Measurements from ENCODE around the gene MAP3K10. TPM values are rescaled to one million over a fixed set of nuclear protein-coding genes. Genes with fewer than 3 reads are reported as not detected.

Gene MAP3K10
- total and polyA plus RNA-seq, 2 of the 13 experiments (the other 11 are each of a cell fraction or from before 2014, with no cell fraction given) = 3.4 to 5.0 TPM

GRCh38 chr19:40231544-40232424, 40.6 kb downstream of the MAP3K10 start (continued):
- TF ChIP-seq ELF3 (CRISPR knock-in tag; IDR thresholded peaks at IDR 0.05) (peak; percentile 79), ZNF292 (CRISPR knock-in tag; IDR thresholded peaks at IDR 0.05; ENCODE audit: borderline replicate concordance, low read depth) (peak; percentile 68; the same call in 1 of the 2 replicates), ZNF766 (CRISPR knock-in tag; IDR thresholded peaks at IDR 0.05; ENCODE audit: borderline replicate concordance) (no peak; the same call in 1 of the 2 replicates), REPIN1 (CRISPR knock-in tag; IDR thresholded peaks at IDR 0.05; ENCODE audit: borderline replicate concordance, low read depth) (peak; percentile 91), NFRKB (IDR thresholded peaks at IDR 0.05) (no peak), PHF8 (CRISPR knock-in tag; IDR thresholded peaks at IDR 0.05) (peak; percentile 63), ZNF326 (CRISPR knock-in tag; IDR thresholded peaks at IDR 0.05; ENCODE audit: borderline replicate concordance) (peak; percentile 80; the same call in 1 of the 2 replicates), MEIS2 (CRISPR knock-in tag; IDR thresholded peaks at IDR 0.05) (no peak), NCOA5 (CRISPR knock-in tag; IDR thresholded peaks at IDR 0.05) (no peak), STAT6 (CRISPR knock-in tag; IDR thresholded peaks at IDR 0.05; ENCODE audit: borderline replicate concordance) (peak; percentile 20; the same call in 1 of the 2 replicates)
- TF ChIP-seq, protein P1, sequence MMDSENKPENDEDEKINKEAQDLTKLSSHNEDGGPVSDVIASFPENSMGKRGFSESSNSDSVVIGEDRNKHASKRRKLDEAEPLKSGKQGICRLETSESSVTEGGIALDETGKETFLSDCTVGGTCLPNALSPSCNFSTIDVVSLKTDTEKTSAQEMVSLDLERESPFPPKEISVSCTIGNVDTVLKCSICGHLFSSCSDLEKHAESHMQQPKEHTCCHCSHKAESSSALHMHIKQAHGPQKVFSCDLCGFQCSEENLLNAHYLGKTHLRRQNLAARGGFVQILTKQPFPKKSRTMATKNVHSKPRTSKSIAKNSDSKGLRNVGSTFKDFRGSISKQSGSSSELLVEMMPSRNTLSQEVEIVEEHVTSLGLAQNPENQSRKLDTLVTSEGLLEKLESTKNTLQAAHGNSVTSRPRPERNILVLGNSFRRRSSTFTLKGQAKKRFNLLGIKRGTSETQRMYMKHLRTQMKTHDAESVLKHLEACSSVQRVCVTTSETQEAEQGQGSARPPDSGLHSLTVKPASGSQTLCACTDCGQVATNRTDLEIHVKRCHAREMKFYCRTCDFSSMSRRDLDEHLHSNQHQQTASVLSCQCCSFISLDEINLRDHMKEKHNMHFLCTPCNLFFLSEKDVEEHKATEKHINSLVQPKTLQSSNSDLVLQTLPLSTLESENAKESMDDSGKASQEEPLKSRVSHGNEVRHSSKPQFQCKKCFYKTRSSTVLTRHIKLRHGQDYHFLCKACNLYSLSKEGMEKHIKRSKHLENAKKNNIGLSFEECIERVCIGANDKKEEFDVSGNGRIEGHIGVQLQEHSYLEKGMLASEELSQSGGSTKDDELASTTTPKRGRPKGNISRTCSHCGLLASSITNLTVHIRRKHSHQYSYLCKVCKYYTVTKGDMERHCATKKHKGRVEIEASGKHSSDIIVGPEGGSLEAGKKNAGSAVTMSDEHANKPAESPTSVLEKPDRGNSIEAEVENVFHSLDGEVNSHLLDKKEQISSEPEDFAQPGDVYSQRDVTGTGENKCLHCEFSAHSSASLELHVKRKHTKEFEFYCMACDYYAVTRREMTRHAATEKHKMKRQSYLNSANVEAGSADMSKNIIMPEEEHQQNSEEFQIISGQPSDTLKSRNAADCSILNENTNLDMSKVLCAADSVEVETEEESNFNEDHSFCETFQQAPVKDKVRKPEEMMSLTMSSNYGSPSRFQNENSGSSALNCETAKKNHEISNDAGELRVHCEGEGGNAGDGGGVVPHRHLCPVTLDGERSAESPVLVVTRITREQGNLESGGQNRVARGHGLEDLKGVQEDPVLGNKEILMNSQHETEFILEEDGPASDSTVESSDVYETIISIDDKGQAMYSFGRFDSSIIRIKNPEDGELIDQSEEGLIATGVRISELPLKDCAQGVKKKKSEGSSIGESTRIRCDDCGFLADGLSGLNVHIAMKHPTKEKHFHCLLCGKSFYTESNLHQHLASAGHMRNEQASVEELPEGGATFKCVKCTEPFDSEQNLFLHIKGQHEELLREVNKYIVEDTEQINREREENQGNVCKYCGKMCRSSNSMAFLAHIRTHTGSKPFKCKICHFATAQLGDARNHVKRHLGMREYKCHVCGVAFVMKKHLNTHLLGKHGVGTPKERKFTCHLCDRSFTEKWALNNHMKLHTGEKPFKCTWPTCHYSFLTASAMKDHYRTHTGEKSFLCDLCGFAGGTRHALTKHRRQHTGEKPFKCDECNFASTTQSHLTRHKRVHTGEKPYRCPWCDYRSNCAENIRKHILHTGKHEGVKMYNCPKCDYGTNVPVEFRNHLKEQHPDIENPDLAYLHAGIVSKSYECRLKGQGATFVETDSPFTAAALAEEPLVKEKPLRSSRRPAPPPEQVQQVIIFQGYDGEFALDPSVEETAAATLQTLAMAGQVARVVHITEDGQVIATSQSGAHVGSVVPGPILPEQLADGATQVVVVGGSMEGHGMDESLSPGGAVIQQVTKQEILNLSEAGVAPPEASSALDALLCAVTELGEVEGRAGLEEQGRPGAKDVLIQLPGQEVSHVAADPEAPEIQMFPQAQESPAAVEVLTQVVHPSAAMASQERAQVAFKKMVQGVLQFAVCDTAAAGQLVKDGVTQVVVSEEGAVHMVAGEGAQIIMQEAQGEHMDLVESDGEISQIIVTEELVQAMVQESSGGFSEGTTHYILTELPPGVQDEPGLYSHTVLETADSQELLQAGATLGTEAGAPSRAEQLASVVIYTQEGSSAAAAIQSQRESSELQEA (CRISPR knock-in tag; IDR thresholded peaks at IDR 0.05; ENCODE audit: not compliant biosample characterization) = no peak
- TF ChIP-seq, protein P2, sequence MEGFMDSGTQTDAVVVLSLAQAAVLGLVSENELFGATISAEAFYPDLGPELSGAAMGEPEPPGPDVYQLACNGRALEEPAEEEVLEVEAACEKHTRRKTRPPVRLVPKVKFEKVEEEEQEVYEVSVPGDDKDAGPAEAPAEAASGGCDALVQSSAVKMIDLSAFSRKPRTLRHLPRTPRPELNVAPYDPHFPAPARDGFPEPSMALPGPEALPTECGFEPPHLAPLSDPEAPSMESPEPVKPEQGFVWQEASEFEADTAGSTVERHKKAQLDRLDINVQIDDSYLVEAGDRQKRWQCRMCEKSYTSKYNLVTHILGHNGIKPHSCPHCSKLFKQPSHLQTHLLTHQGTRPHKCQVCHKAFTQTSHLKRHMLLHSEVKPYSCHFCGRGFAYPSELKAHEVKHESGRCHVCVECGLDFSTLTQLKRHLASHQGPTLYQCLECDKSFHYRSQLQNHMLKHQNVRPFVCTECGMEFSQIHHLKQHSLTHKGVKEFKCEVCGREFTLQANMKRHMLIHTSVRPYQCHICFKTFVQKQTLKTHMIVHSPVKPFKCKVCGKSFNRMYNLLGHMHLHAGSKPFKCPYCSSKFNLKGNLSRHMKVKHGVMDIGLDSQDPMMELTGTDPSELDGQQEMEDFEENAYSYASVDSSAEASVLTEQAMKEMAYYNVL (CRISPR knock-in tag; IDR thresholded peaks at IDR 0.05; ENCODE audit: borderline replicate concordance) = peak; percentile 81; the same call in 1 of the 2 replicates
- TF ChIP-seq, protein P3, sequence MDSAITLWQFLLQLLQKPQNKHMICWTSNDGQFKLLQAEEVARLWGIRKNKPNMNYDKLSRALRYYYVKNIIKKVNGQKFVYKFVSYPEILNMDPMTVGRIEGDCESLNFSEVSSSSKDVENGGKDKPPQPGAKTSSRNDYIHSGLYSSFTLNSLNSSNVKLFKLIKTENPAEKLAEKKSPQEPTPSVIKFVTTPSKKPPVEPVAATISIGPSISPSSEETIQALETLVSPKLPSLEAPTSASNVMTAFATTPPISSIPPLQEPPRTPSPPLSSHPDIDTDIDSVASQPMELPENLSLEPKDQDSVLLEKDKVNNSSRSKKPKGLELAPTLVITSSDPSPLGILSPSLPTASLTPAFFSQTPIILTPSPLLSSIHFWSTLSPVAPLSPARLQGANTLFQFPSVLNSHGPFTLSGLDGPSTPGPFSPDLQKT (CRISPR knock-in tag; IDR thresholded peaks at IDR 0.05; ENCODE audit: borderline replicate concordance) = no peak

Data from HepG2 (cell line).